GM23338 (cell line): ENCODE data around the gene CHMP4A. TPM values are rescaled to one million over a fixed set of nuclear protein-coding genes. Genes with fewer than 3 reads are reported as not detected.

Experiments used
- ATAC-seq: fragments of 200-7000 bp; cut with Tn5 transposase; 3 replicates; pipeline ENCODE4 v1.9.1; 2020
- DNase-seq: peaks from one replicate; pipeline ENCODE4 v3.0.0-alpha.2; 2015; ENCODE audit warnings: low spot score
- H2AFZ ChIP-seq: fragments of 200-600 bp; sonication (generic); 2 replicates; pipeline ENCODE4 v1.8.0; 2016; ENCODE audit warnings: antibody characterized with exemption, mild to moderate bottlenecking, moderate library complexity
- H3F3A ChIP-seq: fragments of 200-600 bp; sonication (generic); replicated peaks from 2 replicates; pipeline ENCODE4 v1.8.0; 2017; ENCODE audit warnings: antibody characterized with exemption, mixed run types, low read depth
- H3K27ac ChIP-seq: fragments of 200-600 bp; sonication (generic); 2 replicates; pipeline ENCODE4 v1.6.1; 2016; ENCODE audit warnings: low read depth
- H3K27me3 ChIP-seq: fragments of 200-600 bp; sonication (generic); 2 replicates; pipeline ENCODE4 v1.8.0; 2016; ENCODE audit warnings: mild to moderate bottlenecking, mixed run types, moderate library complexity; ENCODE audit not compliant: insufficient read depth
- H3K36me3 ChIP-seq: fragments of 200-600 bp; sonication (generic); 2 replicates; pipeline ENCODE4 v1.8.0; 2016; ENCODE audit warnings: mild to moderate bottlenecking; ENCODE audit not compliant: insufficient read depth
- H3K4me1 ChIP-seq: fragments of 200-600 bp; sonication (generic); 2 replicates; pipeline ENCODE4 v1.8.0; 2016; ENCODE audit warnings: mild to moderate bottlenecking, moderate library complexity; ENCODE audit not compliant: insufficient read depth
- H3K4me2 ChIP-seq: fragments of 200-600 bp; sonication (generic); 2 replicates; pipeline ENCODE4 v1.7.1; 2017; ENCODE audit warnings: mixed run types
- H3K4me3 ChIP-seq: fragments of 200-600 bp; sonication (generic); 2 replicates; pipeline ENCODE4 v1.6.1; 2016; ENCODE audit warnings: mixed run types
- H3K79me2 ChIP-seq: fragments of 200-600 bp; sonication (generic); replicated peaks from 2 replicates; pipeline ENCODE4 v1.8.0; 2017; ENCODE audit warnings: mild to moderate bottlenecking; ENCODE audit not compliant: insufficient read depth
- H3K9me2 ChIP-seq: fragments of 200-600 bp; sonication (generic); 2 replicates; pipeline ENCODE4 v1.8.0; 2017; ENCODE audit not compliant: insufficient read depth
- H4K20me1 ChIP-seq: fragments of 200-600 bp; sonication (generic); replicated peaks from 2 replicates; pipeline ENCODE4 v1.8.0; 2017; ENCODE audit warnings: mild to moderate bottlenecking; ENCODE audit not compliant: insufficient read depth
- H3K27ac Mint-ChIP-seq: 2 replicates; pipeline ENCODE4 v1.8.0; 2020; ENCODE audit warnings: inconsistent platforms, mild to moderate bottlenecking, moderate library complexity, mixed read lengths
- H3K27me3 Mint-ChIP-seq: 3 replicates; pipeline ENCODE4 v1.8.0; 2022; ENCODE audit warnings: low read depth, mild to moderate bottlenecking, moderate library complexity, mixed read lengths, inconsistent platforms; ENCODE audit not compliant: insufficient read depth, poor library complexity
- H3K36me3 Mint-ChIP-seq: 3 replicates; pipeline ENCODE4 v1.8.0; 2021; ENCODE audit warnings: low read depth, mild to moderate bottlenecking, inconsistent platforms, moderate library complexity, mixed read lengths
- H3K4me1 Mint-ChIP-seq: 3 replicates; pipeline ENCODE4 v1.8.0; 2020; ENCODE audit warnings: mild to moderate bottlenecking, inconsistent platforms, mixed read lengths
- H3K4me3 Mint-ChIP-seq: 3 replicates; pipeline ENCODE4 v1.8.0; 2021; ENCODE audit warnings: moderate library complexity, mild to moderate bottlenecking, inconsistent platforms, mixed read lengths
- H3K9me3 Mint-ChIP-seq: 3 replicates; pipeline ENCODE4 v1.8.0; 2020; ENCODE audit warnings: moderate library complexity, mild to moderate bottlenecking, inconsistent platforms, mixed read lengths
- CREB1 ChIP-seq: fragments of 250-450 bp; sonication (Bioruptor Pico); IDR thresholded peaks from 2 replicates; pipeline ENCODE4 v1.5.0; 2020; ENCODE audit warnings: low read depth, mild to moderate bottlenecking, moderate library complexity
- ETS1 ChIP-seq: IDR thresholded peaks from 2 replicates; pipeline ENCODE4 v1.6.1; 2016; ENCODE audit warnings: antibody characterized with exemption
- NANOG ChIP-seq: IDR thresholded peaks from 2 replicates; pipeline ENCODE4 v1.6.1; 2016; ENCODE audit warnings: antibody characterized with exemption, borderline replicate concordance
- REST ChIP-seq: IDR thresholded peaks from one replicate; pipeline ENCODE4 v1.6.1; 2018; ENCODE audit warnings: antibody characterized with exemption; ENCODE audit not compliant: unreplicated experiment
- ZNF462 ChIP-seq: fragments of 250-450 bp; sonication (Bioruptor Pico); IDR thresholded peaks from 2 replicates; pipeline ENCODE4 v1.5.0; 2020; ENCODE audit warnings: mild to moderate bottlenecking, moderate library complexity
- polyA plus RNA-seq: library from polyadenylated mRNA; unstranded; fragments of >200 nt; fragmentation: Nextera tagmentation; extraction: Ambion mirVana; gene quantifications from 2 replicates; pipeline ENCODE4 v1.2.1, GENCODE V29; 2016
- total RNA-seq: library from RNA; depleted of rRNA; stranded (reverse); fragments of >200 nt; shearing (Covaris generic); gene quantifications from 2 replicates; pipeline ENCODE4 v1.2.3, GENCODE V29; 2014

Gene CHMP4A
- total and polyA plus RNA-seq, 2 experiments from 2014 or later, result 19.3 to 36.9 TPM

- ATAC-seq, result no peak
- Mint-ChIP-seq H3K27ac (no peak overlapping the region), H3K4me3 (no peak overlapping the region)
Observed at GRCh38 chr14:24164518-24164991, 48.7 kb downstream of the CHMP4A start.

More at GRCh38 chr14:24164518-24164991, 48.7 kb downstream of the CHMP4A start:
- no peak for DNase-seq
- peaks cover 36% of the 10 kb centered on the region for H3K36me3 Mint-ChIP-seq
- Histone ChIP-seq H3K4me1 (peaks cover 11% of the 10 kb centered on the region), H3K79me2 (no peaks in the 10 kb centered on the region), H3K27me3 (no peaks in the 10 kb centered on the region), H3K27ac (no peak overlapping the region), H3K4me2 (no peak overlapping the region), H3K9me2 (no peaks in the 10 kb centered on the region), H3K36me3 (no peaks in the 10 kb centered on the region), H3K4me3 (no peak overlapping the region), H3F3A (peaks cover 12% of the 10 kb centered on the region; the same call in 1 of the 2 replicates), H2AFZ (no peak overlapping the region), H4K20me1 (no peaks in the 10 kb centered on the region)
- H3K9me3 Mint-ChIP-seq, result no peaks in the 10 kb centered on the region
- H3K4me1 Mint-ChIP-seq, result peaks cover 9% of the 10 kb centered on the region
- peaks cover 4% of the 10 kb centered on the region for H3K27me3 Mint-ChIP-seq
- TF ChIP-seq ETS1, result no peak
- TF ChIP-seq CREB1 (CRISPR knock-in tag), result no peak
- no peak for TF ChIP-seq NANOG
- no peak for TF ChIP-seq ZNF462 (CRISPR knock-in tag)
- TF ChIP-seq REST, result no peak
